NK-92 treated with Interleukin-12 subunit alpha and Interleukin-12 subunit beta, amount 100 ng/mL, for 24 hours (cell line): ENCODE measurements around the gene THBS3.
"Not testable (repeated sequence)": the region's sequence is repeated elsewhere in the genome, so short reads cannot be mapped to it uniquely, and the experiment has no call there.

ENCODE experiments used
- DNase-seq: peaks from one replicate; lab custom pipeline; 2025; lab: John Stamatoyannopoulos, UW

THBS3 gene

GRCh38 chr1:155207806-155208540, at the start of gene THBS3:
Gene THBS3 (minus strand): TSS chr1:155207897. CDS start chr1:155207876, 21 bp downstream.
- no peak for DNase-seq

- no peak for DNase-seq
These were observed 48.6 kb upstream of the THBS3 start for GRCh38 chr1:155256058-155256852.

- peak; percentile 27 for DNase-seq
These were observed 47.7 kb upstream of the THBS3 start, which contains the start of gene ENTREP3 for GRCh38 chr1:155255243-155256007. Gene ENTREP3 (minus strand): TSS chr1:155255483. CDS start chr1:155254877, 606 bp downstream.

- DNase-seq = no peak
These were observed 47.1 kb upstream of the THBS3 start for GRCh38 chr1:155254714-155255242.

- no peak for DNase-seq
These were observed 46.6 kb upstream of the THBS3 start for GRCh38 chr1:155254228-155254713.

GRCh38 chr1:155253797-155254196, 46.1 kb upstream of the THBS3 start:
- no peak for DNase-seq

- no peak for DNase-seq
These were observed 45.5 kb upstream of the THBS3 start for GRCh38 chr1:155253208-155253607.

- DNase-seq = no peak
These were observed 43.9 kb upstream of the THBS3 start for GRCh38 chr1:155251566-155251965.

- peak; percentile 87 for DNase-seq
These were observed 43.1 kb upstream of the THBS3 start for GRCh38 chr1:155250633-155251449.

GRCh38 chr1:155250246-155250632, 42.5 kb upstream of the THBS3 start:
- no peak for DNase-seq

GRCh38 chr1:155247667-155248553, 40.2 kb upstream of the THBS3 start:
- no peak for DNase-seq

- not testable (repeated sequence) for DNase-seq
These were observed 39.1 kb upstream of the THBS3 start for GRCh38 chr1:155246796-155247195.

- DNase-seq = no peak
These were observed 37.4 kb upstream of the THBS3 start for GRCh38 chr1:155245163-155245524.

- DNase-seq = peak; percentile 99
These were observed 36.9 kb upstream of the THBS3 start for GRCh38 chr1:155244368-155245162.

GRCh38 chr1:155242805-155243358, 35.2 kb upstream of the THBS3 start:
- no peak for DNase-seq

GRCh38 chr1:155241841-155242264, 34.2 kb upstream of the THBS3 start:
- DNase-seq = no peak

- peak; percentile 55 for DNase-seq
These were observed 33.5 kb upstream of the THBS3 start for GRCh38 chr1:155241069-155241679.

GRCh38 chr1:155236451-155236850, 28.8 kb upstream of the THBS3 start:
- DNase-seq = peak; percentile 33
